Midbrain (tissue), 1 donor: ENCODE results near the gene ARPC1A.
A peak's percentile ranks its signal among the peaks of the same experiment; 100 is the strongest.
"Not testable (repeated sequence)": the region's sequence is repeated elsewhere in the genome, so short reads cannot be mapped to it uniquely, and the experiment has no call there.

ENCODE experiments used
- DNase-seq: peaks from one replicate; lab custom pipeline; 2025; lab: John Stamatoyannopoulos, UW

Gene ARPC1A

GRCh38 chr7:99369767-99370391 lies 44.2 kb downstream of the ARPC1A start:
- no peak for DNase-seq

- DNase-seq, result no peak
These were observed 45.8 kb downstream of the ARPC1A start for GRCh38 chr7:99371376-99371920.

- DNase-seq, result no peak
These were observed 46.8 kb downstream of the ARPC1A start for GRCh38 chr7:99372275-99373090.

- no peak for DNase-seq
These were observed 47.7 kb downstream of the ARPC1A start for GRCh38 chr7:99373091-99374066.

- no peak for DNase-seq
These were observed 48.7 kb downstream of the ARPC1A start, which contains the start of gene ARPC1B for GRCh38 chr7:99374111-99375064. TSS of gene ARPC1B (plus strand) at chr7:99374730. CDS start at chr7:99385715, 10,985 bp downstream.

GRCh38 chr7:99375070-99375807 lies 49.5 kb downstream of the ARPC1A start:
- DNase-seq, result peak; percentile 41

- peak; percentile 10 for DNase-seq
These were observed 53.4 kb downstream of the ARPC1A start for GRCh38 chr7:99379043-99379577.

GRCh38 chr7:99379693-99380031 lies 54.0 kb downstream of the ARPC1A start:
- DNase-seq, result not testable (repeated sequence)

GRCh38 chr7:99380032-99380822 lies 54.5 kb downstream of the ARPC1A start:
- DNase-seq, result peak; percentile 29

GRCh38 chr7:99380823-99381663 lies 55.3 kb downstream of the ARPC1A start:
- DNase-seq, result no peak

- no peak for DNase-seq
These were observed 56.0 kb downstream of the ARPC1A start for GRCh38 chr7:99381664-99382075.

- DNase-seq, result no peak
These were observed 57.5 kb downstream of the ARPC1A start for GRCh38 chr7:99383203-99383602.

- DNase-seq, result no peak
These were observed 58.2 kb downstream of the ARPC1A start for GRCh38 chr7:99383791-99384370.

- DNase-seq, result no peak
These were observed 58.8 kb downstream of the ARPC1A start for GRCh38 chr7:99384523-99384922.

- DNase-seq, result no peak
These were observed 59.9 kb downstream of the ARPC1A start for GRCh38 chr7:99385564-99385963.

- no peak for DNase-seq
These were observed 61.0 kb downstream of the ARPC1A start for GRCh38 chr7:99386584-99387238.

- DNase-seq, result not testable (repeated sequence)
These were observed 61.5 kb downstream of the ARPC1A start for GRCh38 chr7:99387239-99387635.
